ENCODE measurements around the gene SETX. TPM values are rescaled to one million over a fixed set of nuclear protein-coding genes. Genes with fewer than 3 reads are reported as not detected.

The SETX gene
- total RNA-seq, 1 experiment from 2014 or later, result 44.3 TPM

DNA sequence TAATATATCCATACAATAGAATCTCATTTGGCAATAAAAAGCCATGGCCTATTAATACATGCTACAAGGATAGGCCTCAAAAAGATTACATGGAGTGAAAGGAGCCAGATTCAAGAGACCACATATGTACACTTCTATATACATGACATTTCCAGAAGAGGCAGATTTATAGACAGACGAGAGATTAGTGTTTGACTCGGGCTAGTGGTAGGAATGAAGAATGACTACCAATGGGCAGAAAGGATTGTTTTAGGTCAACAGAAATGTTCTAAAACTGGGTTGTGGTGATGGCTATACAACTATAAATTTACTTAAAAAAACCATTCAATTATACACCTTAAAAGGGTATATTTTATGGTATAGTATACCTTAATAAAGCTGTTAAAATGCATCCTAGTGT is 41.9 kb downstream of the SETX start:
- Histone ChIP-seq H2BK5ac (ENCODE audit: insufficient read length, low read length) (no peak overlapping the region), H3K79me2 (ENCODE audit: insufficient read depth, low read length) (no peaks in the 10 kb centered on the region)
- peaks cover 20 to 46% (median 37%) of the 10 kb centered on the region in 3 experiments for H3K36me3 Mint-ChIP-seq (ENCODE audit: insufficient read depth in 1 of 3, low read depth in 3 of 3)

More for the DNA sequence above, 41.9 kb downstream of the SETX start:
- H3K27me3 ChIP-seq (ENCODE audit: insufficient read depth, low read length), result no peaks in the 10 kb centered on the region
- WGBS (ENCODE audit: extremely low coverage, insufficient read length, low lambda C conversion rate), result no CpG with 5 or more reads among the region's 2 CpGs
- no peak overlapping the region for H2AK5ac ChIP-seq (ENCODE audit: insufficient read length, low read length)
- H3K23ac ChIP-seq (ENCODE audit: insufficient read length, low read depth, low read length), result no peak overlapping the region
- no peak overlapping the region for H3K18ac ChIP-seq (ENCODE audit: insufficient read length, low read depth, low read length)
- H2BK20ac ChIP-seq (ENCODE audit: low read depth, low read length, poor library complexity, severe bottlenecking), result no peak overlapping the region
- H3K9ac ChIP-seq (ENCODE audit: extremely low read depth, insufficient read length, low read length), result no peak overlapping the region
- H3K4me1 Mint-ChIP-seq, result no peaks in the 10 kb centered on the region
- no peak overlapping the region for H3K27ac ChIP-seq (ENCODE audit: insufficient read length, low read depth, low read length)
- no peak overlapping the region for H2AFZ ChIP-seq (ENCODE audit: low read length)
- H3K4me2 ChIP-seq (ENCODE audit: insufficient read depth, insufficient read length, low read length), result no peak overlapping the region
- no peaks in the 10 kb centered on the region for H3K9me3 ChIP-seq (ENCODE audit: control insufficient read depth, low read depth, low read length)
- no peak overlapping the region for H3K27ac Mint-ChIP-seq
- H3K56ac ChIP-seq (ENCODE audit: insufficient read length, low read depth, low read length), result no peak overlapping the region
- no peak overlapping the region for H3K14ac ChIP-seq (ENCODE audit: insufficient read depth, low read length)
- no peak overlapping the region for H3K4me3 Mint-ChIP-seq
- H3K79me1 ChIP-seq (ENCODE audit: insufficient read depth, low read depth, low read length, poor library complexity, severe bottlenecking), result no peaks in the 10 kb centered on the region
- no peaks in the 10 kb centered on the region for H3K4me1 ChIP-seq (ENCODE audit: insufficient read depth, low read length)
- no peak overlapping the region for H4K8ac ChIP-seq (replicated peaks; ENCODE audit: insufficient read length, low read depth, low read length)
- no peak overlapping the region for H3T11ph ChIP-seq (ENCODE audit: low read length)
- peak; percentile 56 for TF ChIP-seq CTCF (conservative IDR thresholded peaks at IDR 0.05)
- H2BK120ac ChIP-seq (ENCODE audit: low read depth, low read length, poor library complexity, severe bottlenecking), result no peak overlapping the region
- H4K91ac ChIP-seq (ENCODE audit: insufficient read length, low read depth, low read length), result no peak overlapping the region
- H3K4ac ChIP-seq (ENCODE audit: low read depth, low read length), result no peak overlapping the region
- no peaks in the 10 kb centered on the region for H4K20me1 ChIP-seq (ENCODE audit: control insufficient read depth, insufficient read depth, insufficient read length)
- H3K23me2 ChIP-seq (ENCODE audit: insufficient read length, low read depth, low read length, poor library complexity, severe bottlenecking), result no peaks in the 10 kb centered on the region
- H2BK15ac ChIP-seq (ENCODE audit: low read depth, low read length), result no peak overlapping the region
- no peak overlapping the region for H2BK12ac ChIP-seq (ENCODE audit: insufficient read length, low read depth, low read length)
- DNase-seq, result no peak
- no peak overlapping the region for H4K5ac ChIP-seq (ENCODE audit: insufficient read length, low read depth, low read length)
- no peaks in the 10 kb centered on the region for H3K27me3 Mint-ChIP-seq (ENCODE audit: low read depth)
- H3K9me3 Mint-ChIP-seq, result no peaks in the 10 kb centered on the region
